ENCODE results near the gene LRP1B.

LRP1B gene

DNA sequence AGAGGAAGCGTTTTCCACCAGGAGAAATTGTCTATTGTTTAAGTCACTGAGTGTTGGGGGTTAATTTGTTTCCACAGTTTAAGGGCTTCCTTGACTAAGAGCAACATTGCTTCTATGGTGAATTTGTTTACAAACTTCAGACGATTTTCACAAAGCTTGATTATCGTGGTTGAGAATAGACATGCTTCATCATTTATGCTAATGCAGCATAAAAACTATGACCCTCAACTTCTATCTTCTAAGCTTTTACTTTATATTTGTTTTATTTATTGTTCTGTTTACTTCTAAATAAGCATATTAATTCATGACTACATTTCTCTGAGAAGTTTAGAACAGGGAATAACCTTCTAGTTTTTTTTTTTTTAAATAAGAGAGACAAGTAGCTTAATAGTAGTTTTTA is 483.5 kb downstream of the LRP1B start:
- DNase-seq = no peak

DNA sequence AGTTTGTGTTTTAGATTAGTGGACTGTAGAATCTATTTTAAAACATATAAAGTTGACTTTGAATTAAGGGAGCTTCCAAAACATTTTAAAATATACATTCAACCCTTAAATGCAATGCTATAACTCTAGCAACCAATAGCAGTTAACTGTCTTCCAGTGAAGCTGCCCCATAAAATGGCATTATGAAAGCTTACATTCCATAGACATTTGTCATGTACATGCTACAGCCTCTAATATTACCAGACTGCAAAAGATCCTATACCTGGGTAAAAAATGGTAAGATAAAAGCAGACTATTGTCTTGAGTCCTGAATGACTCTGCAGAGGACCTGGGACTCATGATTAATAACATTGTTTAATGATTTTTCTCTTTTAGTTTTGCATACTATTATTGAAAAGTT is 489.4 kb downstream of the LRP1B start:
- no peak for DNase-seq

- no peak for DNase-seq
Measured at GRCh38 chr2:141639809-141640208, 491.0 kb downstream of the LRP1B start.

GRCh38 chr2:141633132-141633531 is 497.7 kb downstream of the LRP1B start:
- DNase-seq = no peak

GRCh38 chr2:141630407-141630930 is 500.3 kb downstream of the LRP1B start:
- no peak for DNase-seq

DNA sequence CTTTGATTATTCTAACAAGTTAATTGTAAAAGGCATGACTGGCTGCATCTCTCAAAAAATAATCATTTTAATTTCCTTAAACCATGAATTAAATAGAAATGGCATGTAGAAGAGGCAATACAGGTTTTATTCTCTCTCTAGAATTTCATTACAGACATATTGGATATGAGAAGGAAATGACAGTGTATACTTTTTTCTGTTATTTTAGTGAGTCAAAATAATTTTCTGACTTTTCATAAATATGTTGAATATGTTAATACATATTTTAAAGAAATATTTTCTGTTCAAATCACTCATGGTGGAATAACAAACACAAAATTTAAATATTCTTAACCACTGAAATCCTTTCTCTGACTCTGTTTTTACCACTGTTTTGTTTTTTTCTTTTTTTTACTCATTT is 510.4 kb downstream of the LRP1B start:
- no peak for DNase-seq

- DNase-seq = no peak
Measured at GRCh38 chr2:141618457-141618856, 512.4 kb downstream of the LRP1B start.

DNA sequence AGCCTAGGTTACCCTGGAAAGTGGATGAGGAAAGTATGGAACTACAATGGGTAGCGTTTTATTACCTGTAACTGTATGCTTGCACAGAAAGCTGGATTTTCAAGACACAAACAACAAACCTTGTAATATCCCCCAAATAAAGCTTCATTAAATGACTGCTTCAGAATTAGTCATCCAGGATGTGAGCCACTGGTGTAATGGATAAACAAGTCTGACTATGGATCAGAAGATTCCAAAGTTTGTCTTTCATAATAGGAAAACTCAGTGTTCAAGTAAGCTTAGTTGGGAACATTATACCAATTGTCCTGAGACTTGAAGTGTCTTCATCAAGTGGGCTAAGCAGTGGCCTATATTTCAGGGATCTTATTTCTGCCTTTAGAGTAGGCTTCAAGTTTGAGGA is 518.8 kb downstream of the LRP1B start:
- DNase-seq = no peak

DNA sequence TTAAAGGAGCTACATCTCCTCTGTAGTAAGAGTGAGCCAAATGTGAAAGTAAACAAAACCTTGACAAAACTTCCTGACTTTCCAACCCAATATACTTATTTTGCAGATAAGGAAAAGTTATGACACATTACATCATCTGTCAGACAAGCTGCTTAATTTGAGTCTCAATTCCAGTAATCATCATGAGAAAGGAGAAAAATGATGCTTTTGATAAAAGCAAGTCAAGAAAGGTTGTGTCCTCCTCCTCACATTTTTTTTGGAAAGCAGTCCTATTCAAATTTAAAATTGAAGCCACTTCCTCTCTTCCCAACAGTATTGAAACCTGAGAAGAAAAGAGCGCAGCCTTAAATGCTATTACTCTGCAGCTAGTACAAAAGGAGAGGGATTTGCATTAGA is 519.6 kb downstream of the LRP1B start:
- no peak for DNase-seq

DNA sequence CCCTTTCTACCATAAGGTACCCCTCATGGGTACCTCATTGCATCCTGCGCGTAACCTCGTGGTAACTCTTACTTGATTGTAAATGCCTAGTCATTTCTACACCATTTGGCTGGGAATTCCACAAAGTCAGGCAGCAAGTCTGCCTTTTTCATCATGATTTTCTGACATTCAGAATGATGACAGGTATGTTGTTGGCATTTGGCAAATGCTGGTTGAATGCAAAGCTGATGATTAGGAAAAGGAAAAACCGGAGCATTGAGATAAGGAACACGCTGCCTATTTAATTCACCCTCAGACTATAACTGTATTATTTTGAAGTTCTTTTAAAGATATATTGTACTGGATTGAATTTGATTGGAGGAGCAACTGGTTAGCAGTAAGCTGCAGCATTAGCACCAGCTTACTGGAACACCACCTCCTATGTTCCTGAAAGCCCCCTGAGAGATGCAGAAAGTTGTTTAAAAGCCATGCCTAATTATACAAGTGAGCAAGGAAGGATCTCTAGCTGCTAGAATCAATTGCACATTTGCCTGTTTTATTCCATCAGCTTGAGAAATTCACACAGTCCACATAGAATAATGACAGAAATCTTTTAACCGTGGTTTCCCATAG is 520.1 kb downstream of the LRP1B start:
- no peak for DNase-seq

DNA sequence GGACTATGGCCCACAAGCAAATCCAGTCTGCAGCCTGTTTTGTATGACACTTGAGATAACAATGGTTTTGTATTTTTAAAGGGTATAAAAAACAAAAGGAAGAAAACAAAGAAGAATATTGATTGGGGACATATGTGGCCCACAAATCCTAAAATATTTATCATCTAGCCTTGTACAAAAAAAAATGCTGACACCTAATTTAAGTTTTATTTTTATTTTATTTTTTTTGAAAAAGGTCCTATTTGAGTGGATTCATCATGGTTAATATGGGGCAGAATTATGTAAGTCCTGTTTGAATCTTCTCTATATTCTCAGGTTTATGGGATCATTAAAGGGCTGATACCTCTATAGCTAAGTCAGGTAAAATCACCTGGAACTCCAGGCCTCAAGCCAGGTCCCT is 525.7 kb downstream of the LRP1B start:
- DNase-seq = no peak

DNA sequence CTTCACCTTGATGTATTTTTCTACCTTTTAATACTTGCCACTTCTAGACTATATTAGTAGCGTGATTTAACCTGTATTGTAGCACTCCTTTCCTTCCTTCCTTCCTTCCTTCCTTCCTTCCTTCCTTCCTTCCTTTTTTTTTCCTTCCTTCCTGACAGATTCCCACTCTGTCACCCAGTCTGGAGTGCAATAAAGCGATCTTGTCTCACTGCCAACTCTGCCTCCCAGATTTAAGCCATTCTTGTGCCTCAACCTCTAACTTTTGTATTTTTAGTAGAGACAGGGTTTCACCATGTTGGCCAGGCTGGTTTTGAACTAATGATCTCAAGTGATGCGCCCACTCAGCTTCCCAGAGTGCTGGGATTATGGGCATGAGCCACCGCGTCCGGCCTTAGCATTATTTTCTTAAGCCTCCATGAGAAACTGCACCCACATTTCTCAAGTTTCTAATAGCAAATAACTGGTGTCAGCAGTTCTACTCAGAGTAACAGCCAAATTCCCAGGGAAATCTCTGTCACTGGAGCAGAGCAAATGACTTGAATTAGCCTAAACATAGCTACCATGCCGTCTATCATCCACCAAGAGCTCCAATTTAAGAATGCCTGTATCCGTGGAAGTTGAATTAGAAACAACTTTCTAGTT is 529.2 kb downstream of the LRP1B start:
- no peak for DNase-seq

GRCh38 chr2:141599721-141600120 is 531.1 kb downstream of the LRP1B start:
- no peak for DNase-seq

DNA sequence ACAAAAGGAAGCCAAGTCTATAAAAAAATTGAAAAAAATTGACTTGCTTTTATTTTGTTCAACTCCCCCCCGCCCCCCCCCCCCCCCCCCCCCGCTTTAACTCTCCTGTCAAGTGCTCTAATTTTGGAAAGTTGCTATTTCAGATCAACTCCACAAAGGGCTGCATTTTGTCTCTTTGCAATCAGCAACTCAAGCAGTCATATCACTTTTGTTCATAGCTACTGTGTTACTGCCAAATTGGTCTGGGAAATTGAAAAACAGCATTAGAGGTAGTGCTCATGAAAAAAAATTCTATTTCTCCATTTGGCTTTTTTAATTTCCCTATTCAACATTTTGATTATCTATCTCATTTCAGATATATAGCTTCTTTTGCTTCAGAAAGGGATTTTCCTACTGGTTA is 531.8 kb downstream of the LRP1B start:
- no peak for DNase-seq

GRCh38 chr2:141595316-141595920 is 535.4 kb downstream of the LRP1B start:
- no peak for DNase-seq

DNA sequence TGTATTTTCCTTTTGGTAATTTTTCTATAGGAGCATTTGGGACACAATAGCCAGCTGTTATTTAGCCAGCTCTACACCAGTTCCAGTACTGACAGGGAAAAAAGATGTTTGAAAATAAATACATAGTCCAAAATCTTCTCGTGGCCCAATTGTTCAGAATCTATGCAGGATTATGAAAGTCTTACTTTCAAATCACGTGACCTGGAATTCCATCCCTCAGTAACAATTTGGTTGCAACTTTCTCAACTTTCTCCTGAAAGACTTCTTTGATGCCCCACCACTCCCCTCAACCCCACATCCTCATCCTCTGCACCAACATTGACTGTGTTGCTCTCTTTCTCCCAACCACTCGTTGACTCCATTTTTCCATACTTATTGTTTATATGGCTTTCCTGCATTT is 539.0 kb downstream of the LRP1B start:
- no peak for DNase-seq

DNA sequence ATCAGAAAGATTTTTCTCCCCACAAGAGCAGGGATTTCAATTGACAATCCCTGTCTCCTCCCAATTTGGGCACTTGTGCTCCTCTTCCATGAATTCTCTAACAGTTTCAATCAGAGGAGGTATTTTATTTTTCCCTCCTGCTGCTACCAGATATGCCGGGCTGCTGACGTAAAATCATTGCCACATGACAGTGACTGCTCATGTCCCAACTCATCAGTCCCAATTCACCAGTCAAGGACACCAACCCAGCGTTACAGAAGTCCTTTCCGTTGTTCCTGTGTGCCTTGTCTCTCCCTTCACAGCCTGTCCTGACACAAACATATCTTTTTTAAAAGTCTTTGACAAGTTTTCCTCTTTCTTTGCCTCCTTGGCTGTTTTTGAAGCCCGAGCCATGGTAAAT is 540.2 kb downstream of the LRP1B start:
- no peak for DNase-seq

DNA sequence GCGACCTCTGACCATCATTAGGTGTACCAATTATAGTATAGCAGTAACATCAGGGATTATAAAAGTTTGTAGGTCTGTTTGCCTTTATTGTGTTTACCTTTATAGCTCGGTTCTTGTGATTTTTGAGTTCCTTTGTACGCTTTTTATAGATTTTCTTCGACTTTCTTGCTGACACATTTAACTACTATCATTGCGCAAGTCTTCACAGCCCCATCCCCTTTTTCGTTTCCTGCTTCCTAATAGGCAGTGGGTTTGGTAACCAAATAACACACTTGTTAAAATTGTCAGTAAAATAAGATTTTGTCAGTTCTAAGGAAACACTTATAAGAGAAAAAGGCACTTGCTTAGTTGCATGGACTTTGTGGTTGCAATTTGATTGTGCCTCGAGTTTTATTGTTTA is 541.5 kb downstream of the LRP1B start:
- DNase-seq = no peak

- DNase-seq = no peak
Measured at GRCh38 chr2:141586985-141587384, 543.8 kb downstream of the LRP1B start.

- DNase-seq = no peak
Measured at GRCh38 chr2:141582213-141582612, 548.6 kb downstream of the LRP1B start.

- no peak for DNase-seq
Measured at GRCh38 chr2:141579071-141579470, 551.7 kb downstream of the LRP1B start.

GRCh38 chr2:141570474-141571131 is 560.2 kb downstream of the LRP1B start:
- DNase-seq = no peak

GRCh38 chr2:141569941-141570340 is 560.9 kb downstream of the LRP1B start:
- DNase-seq = no peak

DNA sequence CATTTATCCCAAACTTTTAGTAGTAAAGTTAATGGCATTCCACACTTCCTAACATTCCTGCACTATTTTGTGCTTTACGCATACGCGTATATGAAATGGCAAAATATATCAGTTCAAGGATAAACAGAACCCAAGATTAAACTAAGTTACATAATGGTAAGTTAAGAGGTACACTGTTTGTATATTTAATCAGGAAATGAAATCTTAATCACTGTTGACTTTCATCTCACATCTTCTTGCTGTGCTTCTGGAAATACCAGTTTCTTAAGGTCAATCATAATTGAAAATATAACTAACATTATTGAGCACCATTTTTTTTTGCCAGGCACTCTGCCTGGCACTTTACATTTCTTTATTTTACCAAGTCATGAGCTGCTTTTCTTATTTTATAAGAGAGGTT is 565.2 kb downstream of the LRP1B start:
- DNase-seq = no peak

Data from stimulated activated naive CD4-positive, alpha-beta T cell (primary cell).